Measurements from ENCODE around the gene HSD11B2. TPM values are rescaled to one million over a fixed set of nuclear protein-coding genes. Genes with fewer than 3 reads are reported as not detected.

Gene HSD11B2
- total RNA-seq, 2 donors from 2014 or later = not detected

DNA sequence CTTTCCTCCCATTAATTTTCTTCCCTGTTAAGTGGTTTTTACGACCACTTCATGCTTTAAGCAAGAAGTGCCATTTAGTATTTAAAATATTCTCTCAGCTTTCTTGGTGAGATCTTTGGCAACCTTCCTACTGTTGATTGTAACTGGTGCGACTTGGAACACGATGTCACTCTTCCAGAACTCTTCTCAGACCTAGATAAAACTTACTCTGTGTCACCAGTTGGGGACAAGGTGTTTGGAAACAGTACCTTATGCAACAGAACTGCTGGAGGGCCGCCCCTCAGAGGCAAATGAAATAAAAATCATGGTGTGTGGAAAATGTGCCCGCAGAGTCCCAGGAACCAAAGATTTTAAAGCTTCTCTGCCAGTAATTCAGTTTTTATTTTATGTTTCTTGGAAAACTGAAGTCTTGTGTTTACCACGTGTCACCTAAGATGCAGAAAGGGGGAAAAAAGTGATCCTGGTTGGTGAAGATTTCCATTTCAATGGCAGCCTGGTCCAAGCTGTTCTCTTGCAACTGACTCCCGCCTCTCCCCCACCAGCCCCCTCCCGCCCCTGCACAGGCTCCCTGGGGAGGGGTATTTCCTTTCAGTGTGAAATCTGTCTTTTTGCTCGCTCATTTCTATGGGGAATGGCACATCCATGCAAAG, 7.2 kb upstream of the HSD11B2 start:
- TF ChIP-seq, protein P1, sequence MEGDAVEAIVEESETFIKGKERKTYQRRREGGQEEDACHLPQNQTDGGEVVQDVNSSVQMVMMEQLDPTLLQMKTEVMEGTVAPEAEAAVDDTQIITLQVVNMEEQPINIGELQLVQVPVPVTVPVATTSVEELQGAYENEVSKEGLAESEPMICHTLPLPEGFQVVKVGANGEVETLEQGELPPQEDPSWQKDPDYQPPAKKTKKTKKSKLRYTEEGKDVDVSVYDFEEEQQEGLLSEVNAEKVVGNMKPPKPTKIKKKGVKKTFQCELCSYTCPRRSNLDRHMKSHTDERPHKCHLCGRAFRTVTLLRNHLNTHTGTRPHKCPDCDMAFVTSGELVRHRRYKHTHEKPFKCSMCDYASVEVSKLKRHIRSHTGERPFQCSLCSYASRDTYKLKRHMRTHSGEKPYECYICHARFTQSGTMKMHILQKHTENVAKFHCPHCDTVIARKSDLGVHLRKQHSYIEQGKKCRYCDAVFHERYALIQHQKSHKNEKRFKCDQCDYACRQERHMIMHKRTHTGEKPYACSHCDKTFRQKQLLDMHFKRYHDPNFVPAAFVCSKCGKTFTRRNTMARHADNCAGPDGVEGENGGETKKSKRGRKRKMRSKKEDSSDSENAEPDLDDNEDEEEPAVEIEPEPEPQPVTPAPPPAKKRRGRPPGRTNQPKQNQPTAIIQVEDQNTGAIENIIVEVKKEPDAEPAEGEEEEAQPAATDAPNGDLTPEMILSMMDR (IDR thresholded peaks at IDR 0.05) = no peak
- Histone ChIP-seq H3K4me1 (peaks cover 0 to 20% of the 10 kb centered on the region in 2 donors), H3K4me3 (no peak overlapping the region), H3K9me3 (no peaks in the 10 kb centered on the region), H3K36me3 (no peaks in the 10 kb centered on the region), H3K27ac (no peak overlapping the region), H3K27me3 (no peaks in the 10 kb centered on the region)
- no peak for DNase-seq (ENCODE audit: low spot score)

DNA sequence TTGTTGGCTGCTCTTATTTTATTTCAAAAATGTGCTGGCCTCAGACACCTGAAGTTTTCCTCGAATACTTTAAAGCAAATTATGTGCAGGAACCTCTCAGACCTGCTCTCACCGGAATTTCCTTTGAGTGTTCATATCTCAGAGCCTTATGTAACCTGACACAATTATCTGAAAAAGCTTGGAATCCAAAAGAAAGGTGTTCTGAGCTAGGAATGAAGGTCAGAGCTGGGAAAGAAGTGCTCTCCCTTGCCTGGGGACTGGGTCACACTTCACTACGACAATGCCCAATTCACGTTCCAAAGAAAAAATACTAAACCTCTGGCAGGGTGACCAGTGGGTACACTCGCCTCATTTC, 6.7 kb upstream of the HSD11B2 start:
- no peak overlapping the region for H3K27ac ChIP-seq
- TF ChIP-seq, protein P1 (IDR thresholded peaks at IDR 0.05) = no peak
- H3K36me3 ChIP-seq = no peaks in the 10 kb centered on the region
- no peak for DNase-seq (ENCODE audit: low spot score)
- H3K9me3 ChIP-seq = no peaks in the 10 kb centered on the region
- no peak overlapping the region for H3K4me3 ChIP-seq
- no peaks in the 10 kb centered on the region for H3K27me3 ChIP-seq
- H3K4me1 ChIP-seq = peaks cover 0 to 20% of the 10 kb centered on the region in 2 donors

DNA sequence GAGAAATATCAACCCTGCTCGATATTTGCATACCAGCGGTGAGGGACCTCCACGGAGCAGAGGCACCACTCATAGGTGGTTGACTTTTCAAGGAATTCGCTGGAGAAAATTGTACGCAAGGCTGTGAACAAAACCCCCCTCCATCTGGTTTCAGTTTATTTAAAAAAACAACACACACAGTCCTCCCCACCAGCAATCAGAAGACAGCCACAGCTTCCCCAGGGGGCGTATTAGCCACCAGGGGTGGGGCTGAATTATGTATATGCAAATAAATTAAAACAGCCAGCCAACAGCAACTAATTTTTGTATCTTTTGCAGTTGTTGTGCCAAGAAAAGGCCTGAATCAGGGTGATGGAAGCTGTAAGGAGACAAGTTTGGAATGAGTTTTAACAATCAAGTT, 5.9 kb upstream of the HSD11B2 start:
- H3K9me3 ChIP-seq = no peaks in the 10 kb centered on the region
- no peaks in the 10 kb centered on the region for H3K27me3 ChIP-seq
- no peak overlapping the region for H3K27ac ChIP-seq
- H3K4me1 ChIP-seq = peaks cover 0 to 22% of the 10 kb centered on the region in 2 donors
- DNase-seq (ENCODE audit: low spot score) = no peak
- TF ChIP-seq, protein P1 (IDR thresholded peaks at IDR 0.05) = no peak
- H3K36me3 ChIP-seq = no peaks in the 10 kb centered on the region
- H3K4me3 ChIP-seq = no peak overlapping the region

DNA sequence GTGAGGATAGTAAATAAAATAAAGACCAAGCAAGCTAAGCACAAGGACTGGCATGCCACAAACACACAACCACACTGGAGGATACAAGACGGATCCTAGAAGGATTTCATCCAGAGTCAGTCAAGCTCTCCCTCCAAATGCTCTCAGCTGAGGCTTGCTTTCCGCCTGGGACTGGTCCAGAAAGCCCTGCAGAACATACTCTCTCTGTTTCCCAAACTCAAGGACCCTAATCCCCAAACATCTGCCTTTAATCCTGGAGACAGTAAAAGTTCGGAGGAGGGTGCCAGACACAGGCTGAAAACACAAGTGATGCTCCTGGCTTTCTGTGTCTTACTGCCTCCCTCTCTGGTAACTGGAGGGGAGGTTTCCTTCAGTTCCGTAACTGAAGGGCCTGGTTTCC, 5.3 kb upstream of the HSD11B2 start:
- TF ChIP-seq, protein P1 (IDR thresholded peaks at IDR 0.05) = no peak
- Histone ChIP-seq H3K9me3 (no peaks in the 10 kb centered on the region), H3K4me1 (peaks cover 0 to 27% of the 10 kb centered on the region in 2 donors), H3K27ac (no peak overlapping the region), H3K27me3 (no peaks in the 10 kb centered on the region), H3K36me3 (no peaks in the 10 kb centered on the region), H3K4me3 (no peak overlapping the region)
- DNase-seq (ENCODE audit: low spot score) = no peak

DNA sequence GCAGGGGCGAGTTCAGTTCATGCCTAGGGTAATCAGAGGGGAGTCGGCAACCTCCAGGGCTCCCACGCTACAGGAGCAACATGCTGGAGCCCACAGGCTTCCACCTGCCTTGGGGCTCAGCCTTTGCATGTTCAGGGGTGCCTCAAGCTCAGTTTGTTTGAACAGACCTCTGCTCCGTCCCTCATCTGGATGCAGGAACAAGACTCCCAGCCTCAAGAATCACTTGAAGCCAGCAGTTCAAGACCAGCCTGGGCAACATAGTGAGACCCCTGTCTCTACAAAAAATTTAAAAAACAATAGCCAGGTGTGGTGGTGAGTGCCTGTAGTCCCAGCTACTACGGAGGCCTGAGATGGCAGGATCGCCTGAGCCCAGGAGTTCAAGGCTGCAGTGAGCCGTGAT, 4.9 kb upstream of the HSD11B2 start:
- Histone ChIP-seq H3K27me3 (no peaks in the 10 kb centered on the region), H3K4me1 (peaks cover 0 to 31% of the 10 kb centered on the region in 2 donors), H3K4me3 (no peak overlapping the region), H3K36me3 (no peaks in the 10 kb centered on the region), H3K9me3 (no peaks in the 10 kb centered on the region), H3K27ac (no peak overlapping the region)
- no peak for DNase-seq (ENCODE audit: low spot score)
- TF ChIP-seq, protein P1 (IDR thresholded peaks at IDR 0.05) = no peak

DNA sequence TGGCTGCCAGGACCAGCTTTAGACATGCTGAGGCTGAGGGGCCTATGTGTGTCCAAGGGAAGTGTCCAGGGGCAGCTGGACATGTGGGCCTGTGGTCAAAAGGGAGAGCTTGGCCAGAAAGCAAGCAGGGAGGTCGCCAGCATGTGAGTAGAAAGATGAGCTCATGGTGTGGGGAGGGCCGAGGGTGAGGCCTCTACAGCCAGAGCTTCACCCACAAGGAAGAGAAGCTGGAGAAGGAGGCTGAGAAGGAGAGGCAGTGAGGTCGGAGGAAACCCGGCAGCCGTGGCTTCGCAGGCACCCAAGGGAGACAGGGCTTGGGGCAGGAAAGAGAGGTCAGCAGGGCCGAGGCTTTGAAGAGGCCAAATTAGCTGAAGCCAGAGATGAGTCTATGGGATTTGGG, 4.0 kb upstream of the HSD11B2 start:
- TF ChIP-seq, protein P1 (IDR thresholded peaks at IDR 0.05) = no peak
- Histone ChIP-seq H3K27ac (no peak overlapping the region), H3K36me3 (no peaks in the 10 kb centered on the region), H3K27me3 (no peaks in the 10 kb centered on the region), H3K4me1 (peaks cover 0 to 38% of the 10 kb centered on the region in 2 donors), H3K4me3 (no peak overlapping the region), H3K9me3 (no peaks in the 10 kb centered on the region)
- DNase-seq (ENCODE audit: low spot score) = no peak

Measured in right atrium auricular region (tissue), 2 donors.